IMR-90 (cell line): ENCODE results near the gene INPP5D. TPM values are rescaled to one million over a fixed set of nuclear protein-coding genes. Genes with fewer than 3 reads are reported as not detected.

ENCODE experiments used
- ATAC-seq: fragments of 200-7000 bp; cut with Tn5 transposase; 2 replicates; pipeline ENCODE4 v1.9.1; 2020; ENCODE audit warnings: low read depth, mild to moderate bottlenecking, moderate library complexity
- BruUV-seq: library from RNA; stranded (reverse); fragments of 400-500 nt; replicated peaks from 2 replicates; lab custom pipeline; 2021; lab: Mats Ljungman, UMichigan
- CTCF ChIA-PET: fragments of 300-600 bp; formaldehyde crosslinking; extraction: SDS; loops from one replicate; lab custom pipeline; 2021; ENCODE audit warnings: antibody characterized with exemption; lab: Yijun Ruan, JAX
- POLR2A ChIA-PET: fragments of 300-600 bp; sonication (Branson Sonifier 250); formaldehyde crosslinking; loops from one replicate; lab custom pipeline; 2022; ENCODE audit warnings: antibody characterized with exemption; ENCODE audit not compliant: unreplicated experiment; lab: Charles Lee
- DNase-seq: peaks from one replicate; pipeline ENCODE4 v3.0.0; 2013
- H2AFZ ChIP-seq: replicated peaks from 2 replicates; pipeline ENCODE3; 2013; ENCODE audit warnings: low read length, mild to moderate bottlenecking; ENCODE audit not compliant: poor library complexity
- H2AK5ac ChIP-seq: 2 replicates; pipeline ENCODE4 v1.6.1; 2013; ENCODE audit warnings: low read depth, low read length, inconsistent platforms
- H2AK9ac ChIP-seq: replicated peaks from 2 replicates; pipeline ENCODE3; 2013; ENCODE audit warnings: mild to moderate bottlenecking, low read depth, low read length, moderate library complexity; ENCODE audit not compliant: poor library complexity
- H2BK120ac ChIP-seq: 2 replicates; pipeline ENCODE4 v1.6.1; 2013; ENCODE audit warnings: low read depth, low read length, inconsistent platforms
- H2BK15ac ChIP-seq: 3 replicates; pipeline ENCODE4 v1.6.1; 2013; ENCODE audit warnings: low read depth, low read length, inconsistent platforms
- H2BK20ac ChIP-seq: 2 replicates; pipeline ENCODE4 v1.6.1; 2013; ENCODE audit warnings: low read depth, mild to moderate bottlenecking, inconsistent platforms, low read length, moderate library complexity
- H2BK5ac ChIP-seq: 2 replicates; pipeline ENCODE4 v1.6.1; 2013; ENCODE audit warnings: mild to moderate bottlenecking, low read depth, low read length, inconsistent platforms; ENCODE audit not compliant: poor library complexity, severe bottlenecking
- H3K14ac ChIP-seq: replicated peaks from 2 replicates; pipeline ENCODE4 v1.6.1; 2013; ENCODE audit warnings: low read depth, low read length, inconsistent platforms
- H3K18ac ChIP-seq: 2 replicates; pipeline ENCODE4 v1.6.1; 2013; ENCODE audit warnings: low read depth, low read length, control low read depth
- H3K23ac ChIP-seq: 2 replicates; pipeline ENCODE4 v1.6.1; 2013; ENCODE audit warnings: low read depth, low read length, inconsistent platforms
- H3K27ac ChIP-seq: 2 replicates; pipeline ENCODE4 v1.5.1; 2013; ENCODE audit warnings: mild to moderate bottlenecking, control low read depth, low read length; ENCODE audit not compliant: insufficient read depth
- H3K27me3 ChIP-seq: 2 replicates; pipeline ENCODE4 v1.6.1; 2013; ENCODE audit warnings: low read length; ENCODE audit not compliant: control insufficient read depth, insufficient read depth
- H3K36me3 ChIP-seq: 2 replicates; pipeline ENCODE4 v1.6.1; 2013; ENCODE audit warnings: low read length, mixed read lengths; ENCODE audit not compliant: control insufficient read depth, insufficient read depth
- H3K4ac ChIP-seq: 2 replicates; pipeline ENCODE4 v1.6.1; 2013; ENCODE audit warnings: low read depth, low read length, inconsistent platforms
- H3K4me1 ChIP-seq: 2 replicates; pipeline ENCODE4 v1.6.1; 2013; ENCODE audit warnings: low read length, mixed read lengths; ENCODE audit not compliant: control insufficient read depth, insufficient read depth
- H3K4me2 ChIP-seq: 2 replicates; pipeline ENCODE4 v1.6.1; 2013; ENCODE audit warnings: low read depth, mild to moderate bottlenecking, control low read depth, low read length, moderate library complexity
- H3K4me3 ChIP-seq: 2 replicates; pipeline ENCODE4 v1.5.1; 2013; ENCODE audit warnings: low read depth, mild to moderate bottlenecking, control low read depth, low read length, moderate library complexity; ENCODE audit not compliant: insufficient read depth
- H3K56ac ChIP-seq: 2 replicates; pipeline ENCODE4 v1.6.1; 2013; ENCODE audit warnings: low read length, inconsistent platforms; ENCODE audit not compliant: insufficient read depth; ENCODE audit errors: extremely low read depth
- H3K79me1 ChIP-seq, 2 experiments: 2 replicates each; pipeline ENCODE4 v1.6.1; 2013; ENCODE audit warnings: low read length in 2 of 2, inconsistent platforms in 1 of 2, low read depth in 1 of 2
- H3K9ac ChIP-seq: 2 replicates; pipeline ENCODE4 v1.6.1; 2013; ENCODE audit warnings: low read depth, low read length, control low read depth
- H3K9me1 ChIP-seq: 2 replicates; pipeline ENCODE4 v1.6.1; 2013; ENCODE audit warnings: low read length, inconsistent platforms; ENCODE audit not compliant: insufficient read depth
- H3K9me3 ChIP-seq: 2 replicates; pipeline ENCODE4 v1.6.1; 2013; ENCODE audit warnings: low read length; ENCODE audit not compliant: control insufficient read depth, insufficient read depth
- H4K20me1 ChIP-seq: 2 replicates; pipeline ENCODE4 v1.6.1; 2013; ENCODE audit warnings: low read length, inconsistent platforms; ENCODE audit not compliant: insufficient read depth
- H4K5ac ChIP-seq: 2 replicates; pipeline ENCODE4 v1.6.1; 2013; ENCODE audit warnings: mild to moderate bottlenecking, low read depth, low read length, control low read depth
- H4K8ac ChIP-seq, 2 experiments: 2 replicates each; pipeline ENCODE4 v1.6.1; 2013; ENCODE audit warnings: low read depth in 2 of 2, low read length in 2 of 2, control low read depth in 1 of 2, inconsistent platforms in 1 of 2
- H4K91ac ChIP-seq: 2 replicates; pipeline ENCODE4 v1.6.1; 2013; ENCODE audit warnings: low read depth, low read length, inconsistent platforms; ENCODE audit not compliant: insufficient read depth
- BHLHE40 ChIP-seq: fragments of 150-350 bp; IDR thresholded peaks from 2 replicates; pipeline ENCODE4 v1.6.1; 2016; ENCODE audit warnings: mild to moderate bottlenecking, low read depth, low read length
- CEBPB ChIP-seq: IDR thresholded peaks from 2 replicates; pipeline ENCODE4 v1.6.1; 2012; ENCODE audit warnings: low read depth, low read length, improper control_type of control experiment
- CHD1 ChIP-seq: IDR thresholded peaks from 2 replicates; pipeline ENCODE4 v1.6.1; 2012; ENCODE audit warnings: low read depth, low read length, improper control_type of control experiment
- ELK1 ChIP-seq: fragments of 150-350 bp; IDR thresholded peaks from 2 replicates; pipeline ENCODE4 v1.6.1; 2016; ENCODE audit warnings: low read depth, mild to moderate bottlenecking, low read length, moderate library complexity, borderline replicate concordance
- FOS ChIP-seq: fragments of 150-350 bp; IDR thresholded peaks from 2 replicates; pipeline ENCODE4 v1.6.1; 2016; ENCODE audit warnings: low read depth, low read length
- MAFK ChIP-seq: IDR thresholded peaks from 2 replicates; pipeline ENCODE4 v1.6.1; 2012; ENCODE audit warnings: low read depth, low read length, improper control_type of control experiment
- MAZ ChIP-seq: IDR thresholded peaks from 2 replicates; pipeline ENCODE4 v1.6.1; 2012; ENCODE audit warnings: low read depth, mild to moderate bottlenecking, low read length, improper control_type of control experiment, moderate library complexity, borderline replicate concordance
- MXI1 ChIP-seq: IDR thresholded peaks from 2 replicates; pipeline ENCODE4 v1.6.1; 2012; ENCODE audit warnings: low read depth, mild to moderate bottlenecking, low read length, moderate library complexity, borderline replicate concordance
- NFE2L2 ChIP-seq: fragments of 150-350 bp; IDR thresholded peaks from 2 replicates; pipeline ENCODE4 v1.6.1; 2016; ENCODE audit warnings: low read depth, mild to moderate bottlenecking, low read length
- POLR2A ChIP-seq: IDR thresholded peaks from 2 replicates; pipeline ENCODE4 v1.6.1; 2012; ENCODE audit warnings: mild to moderate bottlenecking, low read depth, low read length
- RAD21 ChIP-seq: IDR thresholded peaks from 2 replicates; pipeline ENCODE4 v1.6.1; 2012; ENCODE audit warnings: low read length, improper control_type of control experiment
- RCOR1 ChIP-seq: IDR thresholded peaks from 2 replicates; pipeline ENCODE4 v1.6.1; 2012; ENCODE audit warnings: mild to moderate bottlenecking, low read length, improper control_type of control experiment; ENCODE audit not compliant: insufficient replicate concordance
- RFX5 ChIP-seq: IDR thresholded peaks from 2 replicates; pipeline ENCODE4 v1.8.0; 2012; ENCODE audit warnings: low read depth, mild to moderate bottlenecking, low read length, moderate library complexity
- SMC3 ChIP-seq: fragments of 150-350 bp; IDR thresholded peaks from 2 replicates; pipeline ENCODE4 v1.6.1; 2016; ENCODE audit warnings: low read depth, mild to moderate bottlenecking, antibody characterized with exemption, low read length, moderate library complexity
- USF2 ChIP-seq: fragments of 150-350 bp; IDR thresholded peaks from 2 replicates; pipeline ENCODE4 v1.6.1; 2017; ENCODE audit warnings: mild to moderate bottlenecking, antibody characterized with exemption, low read length, low read depth
- WGBS, 2 experiments: methylation state at CpG; one replicate each; pipeline versions ENCODE4 v1.1.5 to v1.1.7; 2013; ENCODE audit warnings: missing lambda C conversion rate in 2 of 2; ENCODE audit not compliant: insufficient read length in 1 of 2; ENCODE audit errors: extremely low coverage in 2 of 2; 5-methylcytosine and 5-hydroxymethylcytosine counted together
- dilution Hi-C: fragments of 300-500 bp; cut with HindIII; formaldehyde crosslinking; loops from one replicate; pipeline ENCODE4 v1.14.3; 2018; ENCODE audit warnings: low sequenced_read_pairs; ENCODE audit not compliant: unreplicated experiment
- in situ Hi-C: fragments of 300-500 bp; cut with MboI; formaldehyde crosslinking; loops from 3 replicates; pipeline ENCODE4 v1.14.3; 2019; ENCODE audit warnings: low sequenced_read_pairs, inconsistent platforms, mixed read lengths
- intact Hi-C: fragments of 100-400 bp; cut with micrococcal nuclease; formaldehyde crosslinking; loops from 2 replicates; pipeline ENCODE4 v1.10.0; 2022
- polyA plus RNA-seq, 3 experiments: library from polyadenylated mRNA; depleted of rRNA; stranded (reverse); fragments of >200 nt; gene quantifications; 2 replicates each; pipeline ENCODE4 v1.2.3, GENCODE V29; 2012; ENCODE audit warnings: low replicate concordance in 1 of 3
- total RNA-seq: library from RNA; depleted of rRNA; stranded (reverse); fragments of >200 nt; gene quantifications from 2 replicates; pipeline ENCODE4 v1.2.3, GENCODE V29; 2012
- TF ChIP-seq, protein P1 (sequence below): conservative IDR thresholded peaks from 2 replicates; pipeline ENCODE4 v1.5.1; 2012; ENCODE audit warnings: mild to moderate bottlenecking, low read depth, low read length, improper control_type of control experiment

The INPP5D gene
- total and polyA plus RNA-seq, 2 of the 4 experiments (the other 2 are of a cell fraction), result 0.18 to 0.29 TPM

DNA sequence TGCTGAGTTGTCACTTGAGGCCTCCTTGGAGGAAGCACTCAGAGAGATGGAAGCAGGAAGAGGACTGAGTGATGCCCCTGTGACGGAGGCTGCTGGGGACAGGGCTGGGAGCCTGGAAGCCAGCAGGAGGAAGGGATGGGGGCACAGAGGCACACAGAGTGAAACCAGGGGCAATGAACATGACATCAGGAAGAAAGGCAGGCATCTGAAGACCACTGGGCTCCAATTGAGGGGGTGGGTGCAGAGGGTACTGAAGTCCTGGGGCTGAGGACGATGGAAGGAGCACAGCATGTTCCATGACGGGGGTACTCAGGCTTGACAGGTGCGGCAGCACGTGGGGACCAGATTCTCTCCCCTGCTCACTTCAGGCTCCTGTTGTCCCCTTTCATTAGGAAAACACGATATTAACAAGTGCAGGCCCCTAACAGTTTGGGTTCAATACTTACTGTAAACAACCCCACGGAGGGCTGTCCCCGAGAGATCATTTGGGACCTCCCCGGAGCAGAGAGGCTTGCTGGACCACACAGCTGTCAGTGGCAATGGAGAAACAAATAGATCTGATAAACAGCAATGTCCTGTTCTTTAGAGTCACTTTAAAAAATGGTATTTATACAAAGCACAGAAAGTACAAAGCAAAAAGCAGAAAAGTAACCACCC, 8.7 kb downstream of the INPP5D start:
- DNase-seq, result no peak
- in situ Hi-C loops, result no loop called here
- no peak overlapping the region for H4K5ac ChIP-seq
- no peak overlapping the region for H3K9ac ChIP-seq
- peaks cover 5% of the 10 kb centered on the region for H3K27me3 ChIP-seq
- H3K4me3 ChIP-seq, result no peak overlapping the region
- H3K9me1 ChIP-seq, result no peaks in the 10 kb centered on the region
- H2BK15ac ChIP-seq, result no peak overlapping the region
- no peak overlapping the region for H2BK20ac ChIP-seq
- H3K79me1 ChIP-seq, result no peaks in the 10 kb centered on the region
- no peaks in the 10 kb centered on the region for H3K9me3 ChIP-seq
- no peaks in the 10 kb centered on the region for H3K36me3 ChIP-seq
- no peak overlapping the region for H2BK5ac ChIP-seq
- H4K20me1 ChIP-seq, result no peaks in the 10 kb centered on the region
- H2AK9ac ChIP-seq, result no peak overlapping the region
- no peak overlapping the region for H2BK120ac ChIP-seq
- H3K56ac ChIP-seq, result no peak overlapping the region; the same call in 1 of the 2 replicates
- H3K27ac ChIP-seq, result no peak overlapping the region
- H2AFZ ChIP-seq, result no peak overlapping the region
- H4K8ac ChIP-seq, result no peak overlapping the region
- H3K18ac ChIP-seq, result no peak overlapping the region
- H4K91ac ChIP-seq, result no peak overlapping the region
- WGBS, 2 experiments, result 75% methylated on average over 1 of the region's 9 CpGs; no CpG with 5 or more reads in 1 of the 2 experiments
- dilution Hi-C loops, result no loop called here
- H3K4ac ChIP-seq, result no peak overlapping the region
- H3K14ac ChIP-seq, result no peak overlapping the region
- H3K23ac ChIP-seq, result no peak overlapping the region
- no peak for ATAC-seq
- H2AK5ac ChIP-seq, result no peak overlapping the region
- no peak overlapping the region for H3K4me2 ChIP-seq
- no peaks in the 10 kb centered on the region for H3K4me1 ChIP-seq
- POLR2A ChIA-PET, result no interaction called here
- CTCF ChIA-PET, result no interaction called here
- BruUV-seq, result no TSS peak
- intact Hi-C loops, result no loop called here
- no peak for TF ChIP-seq SMC3
- no peak for TF ChIP-seq NFE2L2
- TF ChIP-seq RCOR1, result no peak
- no peak for TF ChIP-seq MXI1
- TF ChIP-seq USF2, result no peak
- TF ChIP-seq, protein P1, sequence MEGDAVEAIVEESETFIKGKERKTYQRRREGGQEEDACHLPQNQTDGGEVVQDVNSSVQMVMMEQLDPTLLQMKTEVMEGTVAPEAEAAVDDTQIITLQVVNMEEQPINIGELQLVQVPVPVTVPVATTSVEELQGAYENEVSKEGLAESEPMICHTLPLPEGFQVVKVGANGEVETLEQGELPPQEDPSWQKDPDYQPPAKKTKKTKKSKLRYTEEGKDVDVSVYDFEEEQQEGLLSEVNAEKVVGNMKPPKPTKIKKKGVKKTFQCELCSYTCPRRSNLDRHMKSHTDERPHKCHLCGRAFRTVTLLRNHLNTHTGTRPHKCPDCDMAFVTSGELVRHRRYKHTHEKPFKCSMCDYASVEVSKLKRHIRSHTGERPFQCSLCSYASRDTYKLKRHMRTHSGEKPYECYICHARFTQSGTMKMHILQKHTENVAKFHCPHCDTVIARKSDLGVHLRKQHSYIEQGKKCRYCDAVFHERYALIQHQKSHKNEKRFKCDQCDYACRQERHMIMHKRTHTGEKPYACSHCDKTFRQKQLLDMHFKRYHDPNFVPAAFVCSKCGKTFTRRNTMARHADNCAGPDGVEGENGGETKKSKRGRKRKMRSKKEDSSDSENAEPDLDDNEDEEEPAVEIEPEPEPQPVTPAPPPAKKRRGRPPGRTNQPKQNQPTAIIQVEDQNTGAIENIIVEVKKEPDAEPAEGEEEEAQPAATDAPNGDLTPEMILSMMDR, result no peak
- TF ChIP-seq POLR2A, result no peak
- no peak for TF ChIP-seq RAD21
- no peak for TF ChIP-seq RFX5
- no peak for TF ChIP-seq MAZ
- TF ChIP-seq ELK1, result no peak
- no peak for TF ChIP-seq MAFK
- no peak for TF ChIP-seq BHLHE40
- no peak for TF ChIP-seq CEBPB
- TF ChIP-seq FOS, result no peak
- no peak for TF ChIP-seq CHD1
